ENCODE measurements around the gene DDX4. TPM values are rescaled to one million over a fixed set of nuclear protein-coding genes. Genes with fewer than 3 reads are reported as not detected.

The DDX4 gene
- total RNA-seq, 1 experiment from 2014 or later = not detected

DNA sequence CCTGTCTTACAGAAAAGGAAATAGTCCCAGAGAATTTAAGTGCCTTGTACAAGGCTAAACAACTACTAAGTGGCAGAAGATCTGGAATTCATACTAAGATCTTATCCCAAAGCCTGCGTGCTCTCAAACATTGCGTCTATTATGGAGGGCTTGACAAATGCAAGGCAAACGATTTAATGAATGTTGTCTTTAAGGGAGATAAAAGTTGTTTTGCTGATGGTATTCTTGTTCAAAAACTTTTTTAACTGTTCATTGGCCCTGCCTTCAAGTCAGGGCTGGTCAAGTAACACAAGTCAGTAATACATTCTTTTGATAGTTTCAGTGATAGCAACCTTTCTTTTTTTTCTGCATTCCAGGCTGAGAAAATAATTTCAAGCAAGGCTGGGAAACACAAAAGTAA, 24.0 kb upstream of the DDX4 start:
- peak overlapping the region; percentile 38 for H2AFZ ChIP-seq (ENCODE audit: low read depth, low read length, poor library complexity, severe bottlenecking)
- ChIA-PET RAD21 (ENCODE audit: low non-redundant PET in 1 of 2, low total read pairs in 2 of 2, uncharacterized antibody in 2 of 2, unreplicated experiment in 2 of 2) (interaction anchor here in 1 of 2 experiments (0.6 kb wide), 1 partner anchor 524 kb away, joined by 4 read pairs; no protein-coding TSS in a partner anchor), CTCF (no interaction called here), POLR2A (no interaction called here)
- H3K27ac ChIP-seq (ENCODE audit: low read depth, low read length) = no peak overlapping the region
- H3K9ac ChIP-seq (ENCODE audit: low read length) = no peak overlapping the region
- intact Hi-C loops (cut with micrococcal nuclease) = loop anchor here (5.0 kb wide), 2 partner anchors 208 to 488 kb away; no protein-coding TSS in a partner anchor
- H4K20me1 ChIP-seq (ENCODE audit: insufficient read depth) = no peaks in the 10 kb centered on the region
- H3K4me2 ChIP-seq (ENCODE audit: low read length) = no peak overlapping the region
- no peaks in the 10 kb centered on the region for H3K36me3 ChIP-seq (ENCODE audit: control insufficient read depth in 1 of 2, insufficient read depth in 2 of 2, low read length in 2 of 2)
- H3K4me3 ChIP-seq (replicated peaks in 1 of 2; ENCODE audit: low read depth in 1 of 2, low read length in 2 of 2) = no peak overlapping the region
- DNase-seq (ENCODE audit: low read depth, low spot score) (no peak), ATAC-seq (no peak)
- no peaks in the 10 kb centered on the region for H3K9me3 ChIP-seq (ENCODE audit: control insufficient read depth in 1 of 2, insufficient read depth in 1 of 2, low read depth in 1 of 2, low read length in 2 of 2)
- TF ChIP-seq EGR1 (IDR thresholded peaks at IDR 0.05; ENCODE audit: low read depth) = no peak
- H3K4me1 ChIP-seq (ENCODE audit: control insufficient read depth in 1 of 2, insufficient read depth in 2 of 2, low read length in 2 of 2) = peaks cover 6 to 14% of the 10 kb centered on the region in 2 experiments; a peak in 2 of 4 replicates
- no TSS peak for BruUV-seq (replicated peaks)
- no peaks in the 10 kb centered on the region for H3K9me2 ChIP-seq (ENCODE audit: insufficient read depth)
- no peaks in the 10 kb centered on the region for H3K27me3 ChIP-seq (ENCODE audit: insufficient read depth, low read length)
- H3K79me2 ChIP-seq (ENCODE audit: insufficient read depth, low read length) = no peaks in the 10 kb centered on the region

DNA sequence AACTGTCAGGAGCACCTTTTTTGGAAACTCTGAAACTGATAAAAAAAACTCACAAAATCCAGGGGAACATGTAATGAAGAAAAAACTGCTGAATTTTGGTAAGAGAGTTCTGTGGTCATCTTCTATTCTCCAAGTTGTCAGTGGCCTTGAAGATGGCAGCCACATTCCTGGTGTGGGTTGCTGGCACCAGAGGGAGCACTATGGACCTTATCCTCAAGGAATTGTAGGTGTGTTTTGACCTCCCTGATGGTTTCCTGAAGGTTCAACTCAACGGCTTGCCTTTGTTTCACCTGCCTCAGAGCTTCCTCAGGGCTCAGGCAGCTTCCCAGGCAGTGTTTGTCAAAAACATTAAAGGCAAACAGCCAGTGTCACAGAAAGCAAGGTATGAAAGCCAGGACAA, 23.5 kb upstream of the DDX4 start:
- no peak overlapping the region for H3K9ac ChIP-seq (ENCODE audit: low read length)
- RAD21 ChIA-PET (ENCODE audit: low non-redundant PET in 1 of 2, low total read pairs in 2 of 2, uncharacterized antibody in 2 of 2, unreplicated experiment in 2 of 2) = no interaction called here
- no peaks in the 10 kb centered on the region for H3K27me3 ChIP-seq (ENCODE audit: insufficient read depth, low read length)
- ATAC-seq = no peak
- no peak overlapping the region for H3K4me3 ChIP-seq (replicated peaks in 1 of 2; ENCODE audit: low read depth in 1 of 2, low read length in 2 of 2)
- H3K27ac ChIP-seq (ENCODE audit: low read depth, low read length) = no peak overlapping the region
- peaks cover 6 to 14% of the 10 kb centered on the region in 2 experiments; a peak in 2 of 4 replicates for H3K4me1 ChIP-seq (ENCODE audit: control insufficient read depth in 1 of 2, insufficient read depth in 2 of 2, low read length in 2 of 2)
- H3K4me2 ChIP-seq (ENCODE audit: low read length) = no peak overlapping the region
- DNase-seq (ENCODE audit: low read depth, low spot score) = peak; percentile 19
- H3K36me3 ChIP-seq (ENCODE audit: control insufficient read depth in 1 of 2, insufficient read depth in 2 of 2, low read length in 2 of 2) = no peaks in the 10 kb centered on the region
- no peaks in the 10 kb centered on the region for H4K20me1 ChIP-seq (ENCODE audit: insufficient read depth)
- CTCF ChIA-PET = no interaction called here
- intact Hi-C loops (cut with micrococcal nuclease) = loop anchor here (5.0 kb wide), 2 partner anchors 208 to 488 kb away; no protein-coding TSS in a partner anchor
- no peaks in the 10 kb centered on the region for H3K79me2 ChIP-seq (ENCODE audit: insufficient read depth, low read length)
- POLR2A ChIA-PET = no interaction called here
- H2AFZ ChIP-seq (ENCODE audit: low read depth, low read length, poor library complexity, severe bottlenecking) = peak overlapping the region; percentile 38
- no peaks in the 10 kb centered on the region for H3K9me3 ChIP-seq (ENCODE audit: control insufficient read depth in 1 of 2, insufficient read depth in 1 of 2, low read depth in 1 of 2, low read length in 2 of 2)
- TF ChIP-seq, protein P1, sequence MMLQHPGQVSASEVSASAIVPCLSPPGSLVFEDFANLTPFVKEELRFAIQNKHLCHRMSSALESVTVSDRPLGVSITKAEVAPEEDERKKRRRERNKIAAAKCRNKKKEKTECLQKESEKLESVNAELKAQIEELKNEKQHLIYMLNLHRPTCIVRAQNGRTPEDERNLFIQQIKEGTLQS (IDR thresholded peaks at IDR 0.05) = no peak
- TF ChIP-seq SP1 (IDR thresholded peaks at IDR 0.05; ENCODE audit: low read depth) (no peak), YY1 (IDR thresholded peaks at IDR 0.05; ENCODE audit: extremely low read depth, insufficient replicate concordance, low read depth, low read length) (no peak), JUND (IDR thresholded peaks at IDR 0.05) (no peak), RAD21 (IDR thresholded peaks at IDR 0.05; ENCODE audit: low read depth) (peak; percentile 38; the same call in 1 of the 2 replicates), SIN3A (IDR thresholded peaks at IDR 0.05; ENCODE audit: low read depth) (no peak), POLR2AphosphoS5 (IDR thresholded peaks at IDR 0.05; ENCODE audit: low read depth, low read length) (no peak), SRF (IDR thresholded peaks at IDR 0.05; ENCODE audit: low read depth) (no peak), CEBPB (IDR thresholded peaks at IDR 0.05; ENCODE audit: low read depth) (no peak), ZFX (IDR thresholded peaks at IDR 0.05) (no peak), EZH2 (IDR thresholded peaks at IDR 0.05) (no peak), EZH2phosphoT487 (IDR thresholded peaks at IDR 0.05; ENCODE audit: borderline replicate concordance) (no peak), ELF1 (IDR thresholded peaks at IDR 0.05; ENCODE audit: borderline replicate concordance, low read depth) (no peak)
- TF ChIP-seq, protein P2, sequence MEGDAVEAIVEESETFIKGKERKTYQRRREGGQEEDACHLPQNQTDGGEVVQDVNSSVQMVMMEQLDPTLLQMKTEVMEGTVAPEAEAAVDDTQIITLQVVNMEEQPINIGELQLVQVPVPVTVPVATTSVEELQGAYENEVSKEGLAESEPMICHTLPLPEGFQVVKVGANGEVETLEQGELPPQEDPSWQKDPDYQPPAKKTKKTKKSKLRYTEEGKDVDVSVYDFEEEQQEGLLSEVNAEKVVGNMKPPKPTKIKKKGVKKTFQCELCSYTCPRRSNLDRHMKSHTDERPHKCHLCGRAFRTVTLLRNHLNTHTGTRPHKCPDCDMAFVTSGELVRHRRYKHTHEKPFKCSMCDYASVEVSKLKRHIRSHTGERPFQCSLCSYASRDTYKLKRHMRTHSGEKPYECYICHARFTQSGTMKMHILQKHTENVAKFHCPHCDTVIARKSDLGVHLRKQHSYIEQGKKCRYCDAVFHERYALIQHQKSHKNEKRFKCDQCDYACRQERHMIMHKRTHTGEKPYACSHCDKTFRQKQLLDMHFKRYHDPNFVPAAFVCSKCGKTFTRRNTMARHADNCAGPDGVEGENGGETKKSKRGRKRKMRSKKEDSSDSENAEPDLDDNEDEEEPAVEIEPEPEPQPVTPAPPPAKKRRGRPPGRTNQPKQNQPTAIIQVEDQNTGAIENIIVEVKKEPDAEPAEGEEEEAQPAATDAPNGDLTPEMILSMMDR (IDR thresholded peaks at IDR 0.05 in 2 of 3, conservative IDR thresholded peaks at IDR 0.05 in 1 of 3; ENCODE audit: borderline replicate concordance in 1 of 3, insufficient read depth in 1 of 3, low read depth in 2 of 3, low read length in 2 of 3) = peak in 2 of 3 experiments; percentile 23 to 34; a peak in 2 of 6 replicates
- TF ChIP-seq, protein P3, sequence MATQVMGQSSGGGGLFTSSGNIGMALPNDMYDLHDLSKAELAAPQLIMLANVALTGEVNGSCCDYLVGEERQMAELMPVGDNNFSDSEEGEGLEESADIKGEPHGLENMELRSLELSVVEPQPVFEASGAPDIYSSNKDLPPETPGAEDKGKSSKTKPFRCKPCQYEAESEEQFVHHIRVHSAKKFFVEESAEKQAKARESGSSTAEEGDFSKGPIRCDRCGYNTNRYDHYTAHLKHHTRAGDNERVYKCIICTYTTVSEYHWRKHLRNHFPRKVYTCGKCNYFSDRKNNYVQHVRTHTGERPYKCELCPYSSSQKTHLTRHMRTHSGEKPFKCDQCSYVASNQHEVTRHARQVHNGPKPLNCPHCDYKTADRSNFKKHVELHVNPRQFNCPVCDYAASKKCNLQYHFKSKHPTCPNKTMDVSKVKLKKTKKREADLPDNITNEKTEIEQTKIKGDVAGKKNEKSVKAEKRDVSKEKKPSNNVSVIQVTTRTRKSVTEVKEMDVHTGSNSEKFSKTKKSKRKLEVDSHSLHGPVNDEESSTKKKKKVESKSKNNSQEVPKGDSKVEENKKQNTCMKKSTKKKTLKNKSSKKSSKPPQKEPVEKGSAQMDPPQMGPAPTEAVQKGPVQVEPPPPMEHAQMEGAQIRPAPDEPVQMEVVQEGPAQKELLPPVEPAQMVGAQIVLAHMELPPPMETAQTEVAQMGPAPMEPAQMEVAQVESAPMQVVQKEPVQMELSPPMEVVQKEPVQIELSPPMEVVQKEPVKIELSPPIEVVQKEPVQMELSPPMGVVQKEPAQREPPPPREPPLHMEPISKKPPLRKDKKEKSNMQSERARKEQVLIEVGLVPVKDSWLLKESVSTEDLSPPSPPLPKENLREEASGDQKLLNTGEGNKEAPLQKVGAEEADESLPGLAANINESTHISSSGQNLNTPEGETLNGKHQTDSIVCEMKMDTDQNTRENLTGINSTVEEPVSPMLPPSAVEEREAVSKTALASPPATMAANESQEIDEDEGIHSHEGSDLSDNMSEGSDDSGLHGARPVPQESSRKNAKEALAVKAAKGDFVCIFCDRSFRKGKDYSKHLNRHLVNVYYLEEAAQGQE (IDR thresholded peaks at IDR 0.05; ENCODE audit: low read depth) = no peak
- BruUV-seq (replicated peaks) = no TSS peak
- no peaks in the 10 kb centered on the region for H3K9me2 ChIP-seq (ENCODE audit: insufficient read depth)

Data from HCT116 (cell line).